ENCODE results near the gene ZBTB20. TPM values are rescaled to one million over a fixed set of nuclear protein-coding genes. Genes with fewer than 3 reads are reported as not detected.

Gene ZBTB20
- total RNA-seq, 1 donor from 2014 or later, result 21.4 TPM

DNA sequence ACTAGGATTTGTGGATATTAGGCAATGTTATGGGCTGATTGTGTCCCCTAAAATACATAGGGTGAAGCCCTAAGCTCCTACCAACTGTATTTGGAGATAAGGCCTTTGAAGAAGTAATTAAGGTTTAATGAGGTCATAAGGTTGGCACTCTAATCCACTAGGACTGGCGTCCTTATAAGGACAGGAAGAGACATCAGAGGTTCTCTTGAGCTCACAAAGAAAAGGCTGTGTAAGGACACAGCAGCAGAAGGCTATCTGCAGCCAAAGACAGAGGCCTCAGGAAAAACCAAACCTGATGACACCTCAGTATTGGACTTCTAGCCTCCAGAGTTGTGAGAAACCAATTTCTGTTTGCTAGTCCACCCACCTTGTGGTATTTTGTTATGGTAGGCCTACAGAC is 416.7 kb downstream of the ZBTB20 start:
- TF ChIP-seq, protein P1, sequence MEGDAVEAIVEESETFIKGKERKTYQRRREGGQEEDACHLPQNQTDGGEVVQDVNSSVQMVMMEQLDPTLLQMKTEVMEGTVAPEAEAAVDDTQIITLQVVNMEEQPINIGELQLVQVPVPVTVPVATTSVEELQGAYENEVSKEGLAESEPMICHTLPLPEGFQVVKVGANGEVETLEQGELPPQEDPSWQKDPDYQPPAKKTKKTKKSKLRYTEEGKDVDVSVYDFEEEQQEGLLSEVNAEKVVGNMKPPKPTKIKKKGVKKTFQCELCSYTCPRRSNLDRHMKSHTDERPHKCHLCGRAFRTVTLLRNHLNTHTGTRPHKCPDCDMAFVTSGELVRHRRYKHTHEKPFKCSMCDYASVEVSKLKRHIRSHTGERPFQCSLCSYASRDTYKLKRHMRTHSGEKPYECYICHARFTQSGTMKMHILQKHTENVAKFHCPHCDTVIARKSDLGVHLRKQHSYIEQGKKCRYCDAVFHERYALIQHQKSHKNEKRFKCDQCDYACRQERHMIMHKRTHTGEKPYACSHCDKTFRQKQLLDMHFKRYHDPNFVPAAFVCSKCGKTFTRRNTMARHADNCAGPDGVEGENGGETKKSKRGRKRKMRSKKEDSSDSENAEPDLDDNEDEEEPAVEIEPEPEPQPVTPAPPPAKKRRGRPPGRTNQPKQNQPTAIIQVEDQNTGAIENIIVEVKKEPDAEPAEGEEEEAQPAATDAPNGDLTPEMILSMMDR (IDR thresholded peaks at IDR 0.05; ENCODE audit: insufficient read depth, low read depth, low read length), result no peak
- TF ChIP-seq EZH2 (IDR thresholded peaks at IDR 0.05; ENCODE audit: insufficient read depth, low read length), result no peak
- H3K27ac ChIP-seq (ENCODE audit: low read depth, low read length), result no peak overlapping the region
- no peak for DNase-seq (ENCODE audit: low read depth)
- no peaks in the 10 kb centered on the region for H3K27me3 ChIP-seq (ENCODE audit: insufficient read depth, low read length)
- H3K9me3 ChIP-seq (ENCODE audit: insufficient read depth, low read depth, low read length), result no peaks in the 10 kb centered on the region
- Mint-ChIP-seq H3K36me3 (ENCODE audit: low read depth, unreplicated experiment) (no peaks in the 10 kb centered on the region), H3K4me3 (ENCODE audit: unreplicated experiment) (no peak overlapping the region), H3K27ac (ENCODE audit: unreplicated experiment) (no peak overlapping the region), H3K27me3 (ENCODE audit: low read depth, unreplicated experiment) (no peaks in the 10 kb centered on the region), H3K4me1 (ENCODE audit: low read depth, unreplicated experiment) (peaks cover 4% of the 10 kb centered on the region), H3K9me3 (ENCODE audit: unreplicated experiment) (no peaks in the 10 kb centered on the region)
- H3K79me2 ChIP-seq (ENCODE audit: insufficient read depth, low read length), result no peaks in the 10 kb centered on the region
- no peak overlapping the region for H2AFZ ChIP-seq (ENCODE audit: low read depth, low read length)
- H3K9ac ChIP-seq (ENCODE audit: low read length), result no peak overlapping the region
- no peak for FAIRE-seq
- no peaks in the 10 kb centered on the region for H4K20me1 ChIP-seq (ENCODE audit: insufficient read depth, low read length)
- no peaks in the 10 kb centered on the region for H3K36me3 ChIP-seq (ENCODE audit: insufficient read depth, low read length)
- no peak overlapping the region for H3K4me3 ChIP-seq (ENCODE audit: insufficient read depth, low read depth, low read length)
- no peaks in the 10 kb centered on the region for H3K4me1 ChIP-seq (ENCODE audit: insufficient read depth, low read length)
- H3K4me2 ChIP-seq (ENCODE audit: low read length), result no peak overlapping the region

DNA sequence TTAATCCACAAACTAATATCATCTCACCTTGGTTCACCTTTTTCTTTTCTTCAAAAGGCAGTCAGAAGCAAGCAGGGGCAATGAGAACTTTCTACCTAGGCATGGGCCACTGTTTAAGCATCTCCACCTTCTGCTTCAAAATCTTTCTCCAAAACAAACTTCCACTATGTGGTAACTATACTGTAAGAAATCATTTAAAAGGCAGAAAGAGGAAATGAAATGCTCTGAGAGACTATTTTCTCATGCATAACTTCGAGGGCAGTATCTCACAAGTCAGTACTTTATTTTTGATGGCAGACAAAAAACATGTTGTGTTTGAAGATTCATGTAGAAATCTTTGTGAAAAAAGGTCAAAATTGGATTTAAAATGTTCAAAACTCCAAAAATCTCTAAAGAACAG is 419.7 kb downstream of the ZBTB20 start:
- Histone ChIP-seq H4K20me1 (ENCODE audit: insufficient read depth, low read length) (no peaks in the 10 kb centered on the region), H3K4me1 (ENCODE audit: insufficient read depth, low read length) (no peaks in the 10 kb centered on the region), H2AFZ (ENCODE audit: low read depth, low read length) (no peak overlapping the region), H3K9me3 (ENCODE audit: insufficient read depth, low read depth, low read length) (no peaks in the 10 kb centered on the region), H3K27me3 (ENCODE audit: insufficient read depth, low read length) (no peaks in the 10 kb centered on the region), H3K79me2 (ENCODE audit: insufficient read depth, low read length) (no peaks in the 10 kb centered on the region), H3K36me3 (ENCODE audit: insufficient read depth, low read length) (no peaks in the 10 kb centered on the region), H3K4me3 (ENCODE audit: insufficient read depth, low read depth, low read length) (no peak overlapping the region), H3K9ac (ENCODE audit: low read length) (no peak overlapping the region), H3K27ac (ENCODE audit: low read depth, low read length) (no peak overlapping the region), H3K4me2 (ENCODE audit: low read length) (no peak overlapping the region)
- Mint-ChIP-seq H3K4me3 (ENCODE audit: unreplicated experiment) (no peak overlapping the region), H3K27me3 (ENCODE audit: low read depth, unreplicated experiment) (no peaks in the 10 kb centered on the region), H3K9me3 (ENCODE audit: unreplicated experiment) (no peaks in the 10 kb centered on the region), H3K27ac (ENCODE audit: unreplicated experiment) (no peak overlapping the region), H3K36me3 (ENCODE audit: low read depth, unreplicated experiment) (no peaks in the 10 kb centered on the region), H3K4me1 (ENCODE audit: low read depth, unreplicated experiment) (peaks cover 4% of the 10 kb centered on the region)
- TF ChIP-seq, protein P1 (IDR thresholded peaks at IDR 0.05; ENCODE audit: insufficient read depth, low read depth, low read length), result no peak
- no peak for TF ChIP-seq EZH2 (IDR thresholded peaks at IDR 0.05; ENCODE audit: insufficient read depth, low read length)
- FAIRE-seq, result no peak
- DNase-seq (ENCODE audit: low read depth), result no peak

DNA sequence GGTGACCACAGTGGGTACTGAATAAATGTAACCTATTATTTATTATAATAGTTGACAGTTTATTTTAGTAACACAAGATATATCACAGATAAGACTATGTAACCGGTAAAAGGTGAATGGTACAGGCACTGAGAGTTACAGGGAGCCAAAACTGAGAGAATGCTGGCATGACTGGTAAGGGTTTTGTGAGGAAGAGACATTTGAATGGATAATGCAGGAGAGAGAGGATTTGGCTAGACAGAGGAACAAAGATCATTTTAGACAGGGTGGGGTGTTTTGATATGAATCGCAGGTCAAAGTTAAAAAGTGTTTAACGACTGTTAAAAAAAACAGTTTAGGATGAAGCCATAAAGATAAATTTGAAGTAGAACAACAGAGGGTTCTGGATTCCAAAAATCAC is 421.1 kb downstream of the ZBTB20 start:
- no peaks in the 10 kb centered on the region for H3K9me3 ChIP-seq (ENCODE audit: insufficient read depth, low read depth, low read length)
- no peaks in the 10 kb centered on the region for H4K20me1 ChIP-seq (ENCODE audit: insufficient read depth, low read length)
- FAIRE-seq, result no peak
- no peaks in the 10 kb centered on the region for H3K79me2 ChIP-seq (ENCODE audit: insufficient read depth, low read length)
- no peaks in the 10 kb centered on the region for H3K4me1 ChIP-seq (ENCODE audit: insufficient read depth, low read length)
- H3K36me3 Mint-ChIP-seq (ENCODE audit: low read depth, unreplicated experiment), result no peaks in the 10 kb centered on the region
- no peak overlapping the region for H3K27ac ChIP-seq (ENCODE audit: low read depth, low read length)
- no peaks in the 10 kb centered on the region for H3K27me3 ChIP-seq (ENCODE audit: insufficient read depth, low read length)
- no peaks in the 10 kb centered on the region for H3K27me3 Mint-ChIP-seq (ENCODE audit: low read depth, unreplicated experiment)
- no peak overlapping the region for H3K9ac ChIP-seq (ENCODE audit: low read length)
- H3K27ac Mint-ChIP-seq (ENCODE audit: unreplicated experiment), result no peak overlapping the region
- no peak for TF ChIP-seq EZH2 (IDR thresholded peaks at IDR 0.05; ENCODE audit: insufficient read depth, low read length)
- TF ChIP-seq, protein P1 (IDR thresholded peaks at IDR 0.05; ENCODE audit: insufficient read depth, low read depth, low read length), result no peak
- peaks cover 2% of the 10 kb centered on the region for H3K4me1 Mint-ChIP-seq (ENCODE audit: low read depth, unreplicated experiment)
- H3K4me3 Mint-ChIP-seq (ENCODE audit: unreplicated experiment), result no peak overlapping the region
- H3K4me3 ChIP-seq (ENCODE audit: insufficient read depth, low read depth, low read length), result no peak overlapping the region
- H3K9me3 Mint-ChIP-seq (ENCODE audit: unreplicated experiment), result no peaks in the 10 kb centered on the region
- H3K36me3 ChIP-seq (ENCODE audit: insufficient read depth, low read length), result no peaks in the 10 kb centered on the region
- no peak overlapping the region for H3K4me2 ChIP-seq (ENCODE audit: low read length)
- no peak for DNase-seq (ENCODE audit: low read depth)
- no peak overlapping the region for H2AFZ ChIP-seq (ENCODE audit: low read depth, low read length)
